ENCODE measurements around the gene MTREX.

The MTREX gene

DNA sequence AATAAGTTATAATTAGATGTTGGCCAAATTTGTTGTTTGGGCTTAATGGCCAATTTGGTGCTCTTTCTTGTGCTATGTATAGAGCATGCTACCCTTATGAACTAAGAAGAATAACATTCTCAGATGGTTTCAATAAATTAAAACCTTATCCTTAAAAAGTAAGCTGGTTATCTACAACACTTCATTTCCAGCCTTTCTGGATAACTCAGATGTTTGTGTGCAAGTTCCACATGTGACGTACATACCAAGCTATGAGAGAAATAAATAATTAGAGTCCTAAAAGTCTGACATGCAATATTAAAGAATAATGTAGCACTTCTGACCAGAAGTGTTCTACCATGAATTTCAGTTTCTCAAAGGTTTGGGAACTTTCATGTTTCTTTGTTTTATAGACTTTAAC, 11.7 kb downstream of the MTREX start:
- Histone ChIP-seq H3K4me1 (peaks cover 5% of the 10 kb centered on the region), H3K9me3 (ENCODE audit: control insufficient read depth, low read length) (no peaks in the 10 kb centered on the region), H3K79me2 (peaks cover 23% of the 10 kb centered on the region), H3K27ac (no peak overlapping the region), H3K27me3 (ENCODE audit: control insufficient read depth, insufficient read depth, low read length) (no peaks in the 10 kb centered on the region), H3K36me3 (ENCODE audit: control insufficient read depth, insufficient read depth, low read length) (no peaks in the 10 kb centered on the region), H3K4me2 (ENCODE audit: low read length) (no peak overlapping the region), H2AFZ (no peak overlapping the region), H3K9ac (no peak overlapping the region), H3K4me3 (ENCODE audit: low read depth, low read length) (no peak overlapping the region)
- TF ChIP-seq, protein P1, sequence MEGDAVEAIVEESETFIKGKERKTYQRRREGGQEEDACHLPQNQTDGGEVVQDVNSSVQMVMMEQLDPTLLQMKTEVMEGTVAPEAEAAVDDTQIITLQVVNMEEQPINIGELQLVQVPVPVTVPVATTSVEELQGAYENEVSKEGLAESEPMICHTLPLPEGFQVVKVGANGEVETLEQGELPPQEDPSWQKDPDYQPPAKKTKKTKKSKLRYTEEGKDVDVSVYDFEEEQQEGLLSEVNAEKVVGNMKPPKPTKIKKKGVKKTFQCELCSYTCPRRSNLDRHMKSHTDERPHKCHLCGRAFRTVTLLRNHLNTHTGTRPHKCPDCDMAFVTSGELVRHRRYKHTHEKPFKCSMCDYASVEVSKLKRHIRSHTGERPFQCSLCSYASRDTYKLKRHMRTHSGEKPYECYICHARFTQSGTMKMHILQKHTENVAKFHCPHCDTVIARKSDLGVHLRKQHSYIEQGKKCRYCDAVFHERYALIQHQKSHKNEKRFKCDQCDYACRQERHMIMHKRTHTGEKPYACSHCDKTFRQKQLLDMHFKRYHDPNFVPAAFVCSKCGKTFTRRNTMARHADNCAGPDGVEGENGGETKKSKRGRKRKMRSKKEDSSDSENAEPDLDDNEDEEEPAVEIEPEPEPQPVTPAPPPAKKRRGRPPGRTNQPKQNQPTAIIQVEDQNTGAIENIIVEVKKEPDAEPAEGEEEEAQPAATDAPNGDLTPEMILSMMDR (IDR thresholded peaks at IDR 0.05) = no peak

DNA sequence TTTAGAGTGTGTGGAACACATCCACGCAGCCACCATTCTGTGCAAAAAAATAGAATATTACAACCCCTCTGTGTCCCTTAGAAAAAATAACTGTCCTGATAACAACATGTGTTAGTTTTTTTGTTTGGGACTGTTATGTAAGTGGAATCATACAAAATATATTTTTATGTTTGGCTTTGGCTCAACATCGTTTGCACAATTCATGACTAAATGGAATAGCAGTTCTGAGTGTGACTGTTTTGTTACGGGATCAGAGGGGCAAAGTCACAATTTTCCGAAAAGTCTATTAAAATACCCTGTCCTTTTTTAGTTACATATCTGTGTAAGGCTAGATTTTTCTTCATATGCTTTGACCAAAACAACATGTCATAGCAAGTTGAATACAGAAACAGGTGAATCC, 12.8 kb downstream of the MTREX start:
- H3K4me1 ChIP-seq = peaks cover 5% of the 10 kb centered on the region
- no peak overlapping the region for H3K9ac ChIP-seq
- H3K9me3 ChIP-seq (ENCODE audit: control insufficient read depth, low read length) = no peaks in the 10 kb centered on the region
- TF ChIP-seq, protein P1 (IDR thresholded peaks at IDR 0.05) = no peak
- no peak overlapping the region for H2AFZ ChIP-seq
- peaks cover 19% of the 10 kb centered on the region for H3K79me2 ChIP-seq
- no peak overlapping the region for H3K27ac ChIP-seq
- H3K27me3 ChIP-seq (ENCODE audit: control insufficient read depth, insufficient read depth, low read length) = no peaks in the 10 kb centered on the region
- H3K4me3 ChIP-seq (ENCODE audit: low read depth, low read length) = no peak overlapping the region
- no peaks in the 10 kb centered on the region for H3K36me3 ChIP-seq (ENCODE audit: control insufficient read depth, insufficient read depth, low read length)
- no peak overlapping the region for H3K4me2 ChIP-seq (ENCODE audit: low read length)

DNA sequence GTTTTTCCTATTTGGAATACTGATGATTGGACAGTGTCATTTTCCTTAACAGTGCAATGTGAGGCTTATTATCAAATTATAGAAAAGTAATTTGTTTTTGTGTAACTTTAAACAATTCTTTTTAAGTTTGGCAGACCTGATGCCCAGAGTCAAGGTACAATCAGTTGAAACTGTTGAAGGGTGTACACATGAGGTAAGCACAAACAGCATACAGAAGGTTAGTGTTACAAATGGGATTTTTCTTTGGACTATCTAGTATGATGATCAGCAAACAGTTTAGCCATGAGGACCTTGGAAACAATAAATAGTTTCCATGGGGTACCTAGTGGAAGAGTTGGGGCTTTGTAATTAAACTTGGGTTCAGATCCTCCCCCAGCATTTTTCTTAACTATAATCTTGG, 16.2 kb downstream of the MTREX start:
- TF ChIP-seq, protein P1 (IDR thresholded peaks at IDR 0.05) = no peak
- Histone ChIP-seq H3K4me3 (ENCODE audit: low read depth, low read length) (no peak overlapping the region), H3K27ac (no peak overlapping the region), H3K4me2 (ENCODE audit: low read length) (no peak overlapping the region), H3K9me3 (ENCODE audit: control insufficient read depth, low read length) (no peaks in the 10 kb centered on the region), H3K4me1 (peaks cover 5% of the 10 kb centered on the region), H3K9ac (no peak overlapping the region), H3K27me3 (ENCODE audit: control insufficient read depth, insufficient read depth, low read length) (no peaks in the 10 kb centered on the region), H2AFZ (no peak overlapping the region), H3K36me3 (ENCODE audit: control insufficient read depth, insufficient read depth, low read length) (no peaks in the 10 kb centered on the region), H3K79me2 (no peaks in the 10 kb centered on the region)

DNA sequence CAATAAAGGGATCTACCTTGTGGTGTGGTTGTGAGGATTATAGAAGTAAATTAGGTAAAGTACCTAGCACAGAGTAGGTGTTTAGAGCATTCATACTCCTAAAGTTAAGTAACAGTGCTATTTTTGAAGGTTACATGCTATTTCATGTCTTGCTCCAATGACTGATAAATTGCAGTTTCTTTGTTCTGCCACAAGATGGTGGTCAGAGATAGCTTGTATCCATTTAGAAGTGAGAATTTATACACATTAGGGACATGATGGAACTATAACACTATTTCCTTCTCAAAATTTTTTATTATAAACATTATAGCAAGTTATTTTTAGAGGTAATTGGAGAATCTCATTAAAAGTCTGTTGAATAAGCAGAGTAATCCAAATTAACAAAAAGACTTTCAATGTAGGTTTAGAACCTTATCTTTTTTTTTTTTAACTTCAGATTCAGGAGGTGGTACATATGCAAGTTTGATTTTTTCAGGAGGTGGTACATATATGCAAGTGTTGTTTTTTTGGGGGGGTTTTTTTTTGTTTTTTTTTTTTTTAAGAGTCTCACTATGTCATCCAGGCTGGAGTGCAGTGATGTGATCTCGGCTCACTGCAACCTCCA, 17.1 kb downstream of the MTREX start:
- Histone ChIP-seq H3K9me3 (ENCODE audit: control insufficient read depth, low read length) (no peaks in the 10 kb centered on the region), H3K36me3 (ENCODE audit: control insufficient read depth, insufficient read depth, low read length) (no peaks in the 10 kb centered on the region), H3K4me2 (ENCODE audit: low read length) (no peak overlapping the region), H3K79me2 (no peaks in the 10 kb centered on the region), H3K4me1 (peaks cover 5% of the 10 kb centered on the region), H3K4me3 (ENCODE audit: low read depth, low read length) (no peak overlapping the region), H3K27me3 (ENCODE audit: control insufficient read depth, insufficient read depth, low read length) (no peaks in the 10 kb centered on the region), H3K27ac (no peak overlapping the region), H2AFZ (no peak overlapping the region), H3K9ac (no peak overlapping the region)
- TF ChIP-seq, protein P1 (IDR thresholded peaks at IDR 0.05) = peak; percentile 63

DNA sequence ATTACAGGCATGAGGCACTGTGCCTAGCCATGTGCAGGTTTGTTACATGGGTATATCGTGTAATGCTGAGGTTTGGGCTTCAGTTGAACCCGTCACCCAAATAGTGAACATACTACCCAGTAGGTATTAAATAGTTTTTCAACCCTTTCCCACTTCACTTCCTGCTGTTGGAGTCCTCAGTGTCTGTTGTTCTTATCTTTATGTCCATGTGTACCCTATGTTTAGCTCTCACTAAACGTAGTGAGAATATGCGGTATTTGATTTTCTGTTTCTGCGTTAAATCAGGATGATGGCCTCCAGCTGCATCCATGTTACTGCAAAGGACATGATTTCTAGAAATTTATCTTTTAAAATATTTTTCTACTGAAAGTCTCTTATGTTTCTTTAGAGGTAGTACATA, 17.8 kb downstream of the MTREX start:
- Histone ChIP-seq H3K79me2 (no peaks in the 10 kb centered on the region), H3K9ac (no peak overlapping the region), H3K4me1 (peaks cover 5% of the 10 kb centered on the region), H3K36me3 (ENCODE audit: control insufficient read depth, insufficient read depth, low read length) (no peaks in the 10 kb centered on the region), H3K27me3 (ENCODE audit: control insufficient read depth, insufficient read depth, low read length) (no peaks in the 10 kb centered on the region), H3K27ac (no peak overlapping the region), H3K4me3 (ENCODE audit: low read depth, low read length) (no peak overlapping the region), H3K9me3 (ENCODE audit: control insufficient read depth, low read length) (no peaks in the 10 kb centered on the region), H2AFZ (no peak overlapping the region), H3K4me2 (ENCODE audit: low read length) (no peak overlapping the region)
- TF ChIP-seq, protein P1 (IDR thresholded peaks at IDR 0.05) = no peak

Data from parathyroid adenoma (tissue), 2 donors.